Neural cell (in vitro differentiated cells): ENCODE measurements around the gene APOA1. TPM values are rescaled to one million over a fixed set of nuclear protein-coding genes. Genes with fewer than 3 reads are reported as not detected.
A peak's percentile ranks its signal among the peaks of the same experiment; 100 is the strongest.

ENCODE experiments used
- H2AFZ ChIP-seq: fragments of 200-600, 300-800 bp; sonication (generic), shearing (Covaris generic); 2 replicates; pipeline ENCODE4 v1.6.0; 2014; ENCODE audit warnings: low read depth, mild to moderate bottlenecking, antibody characterized with exemption, low read length, moderate library complexity
- H3F3A ChIP-seq: fragments of 200-600 bp; shearing (Covaris generic); 2 replicates; pipeline ENCODE4 v1.6.1; 2016; ENCODE audit warnings: mild to moderate bottlenecking, moderate library complexity, mixed read lengths, antibody characterized with exemption, low read length; ENCODE audit not compliant: insufficient read depth, poor library complexity, severe bottlenecking
- H3K27ac ChIP-seq: fragments of 200-600, 300-800 bp; sonication (generic), shearing (Covaris generic); 2 replicates; pipeline ENCODE4 v1.5.1; 2014; ENCODE audit warnings: mild to moderate bottlenecking, low read length, moderate library complexity
- H3K27me3 ChIP-seq: fragments of 300-800, 200-600 bp; sonication (generic), shearing (Covaris generic); 2 replicates; pipeline ENCODE4 v1.6.0; 2014; ENCODE audit warnings: mild to moderate bottlenecking, low read depth, low read length, moderate library complexity; ENCODE audit not compliant: insufficient read depth
- H3K36me3 ChIP-seq: fragments of 300-800, 200-600 bp; sonication (generic), shearing (Covaris generic); 2 replicates; pipeline ENCODE4 v1.5.1; 2014; ENCODE audit warnings: mild to moderate bottlenecking, antibody characterized with exemption, low read length, moderate library complexity; ENCODE audit not compliant: insufficient read depth
- H3K4me2 ChIP-seq: fragments of 300-800, 200-600 bp; sonication (generic), shearing (Covaris generic); 2 replicates; pipeline ENCODE4 v1.6.0; 2014; ENCODE audit warnings: mild to moderate bottlenecking, low read length
- H3K4me3 ChIP-seq: fragments of 300-800, 200-600 bp; sonication (generic), shearing (Covaris generic); 2 replicates; pipeline ENCODE4 v1.5.1; 2014; ENCODE audit warnings: mild to moderate bottlenecking, low read length, moderate library complexity
- H3K79me2 ChIP-seq: fragments of 200-600 bp; shearing (Covaris generic); replicated peaks from 2 replicates; pipeline ENCODE4 v1.6.0; 2014; ENCODE audit warnings: mild to moderate bottlenecking, low read length, moderate library complexity; ENCODE audit not compliant: insufficient read depth
- H3K9ac ChIP-seq: fragments of 300-800, 200-600 bp; sonication (generic), shearing (Covaris generic); 2 replicates; pipeline ENCODE4 v1.6.1; 2016; ENCODE audit warnings: mild to moderate bottlenecking, low read length, mixed read lengths
- H3K9me2 ChIP-seq: fragments of 200-600 bp; shearing (Covaris generic); 2 replicates; pipeline ENCODE4 v1.6.1; 2016; ENCODE audit warnings: mild to moderate bottlenecking, low read length, mixed read lengths; ENCODE audit not compliant: insufficient read depth
- H3K9me3 ChIP-seq: fragments of 200-600, 300-800 bp; sonication (generic), shearing (Covaris generic); 2 replicates; pipeline ENCODE4 v1.6.1; 2016; ENCODE audit warnings: mild to moderate bottlenecking, mixed run types, low read length, moderate library complexity, mixed read lengths
- H4K20me1 ChIP-seq: fragments of 200-600 bp; shearing (Covaris generic); 2 replicates; pipeline ENCODE4 v1.6.1; 2016; ENCODE audit warnings: mild to moderate bottlenecking, mixed run types; ENCODE audit not compliant: insufficient read depth
- EP300 ChIP-seq: fragments of 450-650 bp; conservative IDR thresholded peaks from 2 replicates; pipeline ENCODE4 v1.6.1; 2014; ENCODE audit warnings: antibody characterized with exemption, mild to moderate bottlenecking, moderate library complexity; ENCODE audit not compliant: poor library complexity, severe bottlenecking
- EZH2 ChIP-seq: fragments of 200-600, 300-800 bp; shearing (Covaris generic), sonication (generic); IDR thresholded peaks from 2 replicates; pipeline ENCODE4 v1.6.1; 2014; ENCODE audit warnings: antibody characterized with exemption, low read length, borderline replicate concordance, mild to moderate bottlenecking; ENCODE audit not compliant: insufficient read depth, poor library complexity, severe bottlenecking
- MXI1 ChIP-seq: fragments of 450-650 bp; conservative IDR thresholded peaks from 2 replicates; pipeline ENCODE4 v1.6.1; 2014; ENCODE audit warnings: antibody characterized with exemption, mild to moderate bottlenecking; ENCODE audit not compliant: poor library complexity, severe bottlenecking
- RAD21 ChIP-seq: fragments of 450-650 bp; conservative IDR thresholded peaks from 2 replicates; pipeline ENCODE4 v1.6.1; 2014; ENCODE audit warnings: antibody characterized with exemption, mild to moderate bottlenecking, moderate library complexity
- SMC3 ChIP-seq: fragments of 450-650 bp; conservative IDR thresholded peaks from 2 replicates; pipeline ENCODE4 v1.6.1; 2014; ENCODE audit warnings: antibody characterized with exemption, mild to moderate bottlenecking, moderate library complexity; ENCODE audit not compliant: poor library complexity
- TAF1 ChIP-seq: IDR thresholded peaks from 2 replicates; pipeline ENCODE4 v1.6.1; 2012; ENCODE audit warnings: low read depth
- polyA plus RNA-seq: library from polyadenylated mRNA; depleted of rRNA; stranded (reverse); fragments of >200 nt; gene quantifications from 2 replicates; pipeline ENCODE4 v1.2.3, GENCODE V29; 2014
- TF ChIP-seq, protein P1 (sequence below): fragments of 450-650 bp; IDR thresholded peaks from 2 replicates; pipeline ENCODE4 v1.5.1; 2014; ENCODE audit warnings: antibody characterized with exemption, mild to moderate bottlenecking, moderate library complexity; ENCODE audit not compliant: poor library complexity, severe bottlenecking

APOA1 gene
- polyA plus RNA-seq, 1 donor from 2014 or later = not detected

DNA sequence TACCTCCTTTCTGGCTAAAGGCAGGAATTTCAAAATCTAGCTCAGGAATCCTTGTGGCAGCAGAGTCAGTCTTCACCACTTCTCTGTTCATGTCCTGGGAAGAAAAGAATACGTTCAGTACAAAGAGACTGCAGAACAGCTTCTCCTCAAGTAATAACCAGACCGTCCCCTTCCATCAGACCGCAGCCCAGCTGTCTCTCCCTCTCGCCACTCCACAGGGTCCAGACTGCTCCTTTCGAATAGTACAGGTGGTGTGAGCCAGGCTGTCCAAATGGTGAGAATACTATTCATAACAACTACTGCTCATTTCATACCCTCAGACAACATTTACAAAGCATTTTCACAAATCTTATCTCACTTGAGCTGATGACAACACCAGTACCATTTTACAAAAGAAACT lies 50.5 kb downstream of the APOA1 start:
- H2AFZ ChIP-seq = peak overlapping the region; percentile 97
- H3K9me3 ChIP-seq = no peaks in the 10 kb centered on the region
- H4K20me1 ChIP-seq = no peaks in the 10 kb centered on the region
- peaks cover 12% of the 10 kb centered on the region for H3K79me2 ChIP-seq
- no peaks in the 10 kb centered on the region for H3K27me3 ChIP-seq
- no peaks in the 10 kb centered on the region for H3F3A ChIP-seq
- H3K4me2 ChIP-seq = peak overlapping the region; percentile 99
- TF ChIP-seq RAD21 (no peak), SMC3 (no peak), EZH2 (no peak), EP300 (no peak), MXI1 (no peak), TAF1 (no peak)
- no peaks in the 10 kb centered on the region for H3K36me3 ChIP-seq
- peak overlapping the region; percentile 91 for H3K4me3 ChIP-seq
- no peaks in the 10 kb centered on the region for H3K9me2 ChIP-seq
- peak overlapping the region; percentile 82 for H3K9ac ChIP-seq
- peak overlapping the region; percentile 41 for H3K27ac ChIP-seq

DNA sequence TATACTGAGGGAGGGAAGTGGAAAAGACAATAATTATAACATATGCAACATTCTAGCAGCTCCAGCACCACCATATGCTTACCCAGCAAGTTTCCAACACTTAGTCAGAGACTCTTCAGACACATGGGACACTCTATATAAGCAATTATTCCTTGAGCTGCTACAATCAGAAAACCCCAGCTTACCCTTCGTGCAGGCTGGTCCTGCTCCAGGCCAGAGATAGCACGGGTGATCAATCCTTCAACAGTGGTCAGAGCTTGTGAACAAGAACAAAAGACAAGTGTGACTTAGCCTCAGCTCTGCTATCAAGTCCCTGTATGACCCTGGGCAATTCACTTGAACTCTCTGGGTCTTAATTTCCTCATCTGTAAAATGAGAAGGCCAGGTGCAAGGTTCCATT lies 51.1 kb downstream of the APOA1 start:
- H3K4me2 ChIP-seq = no peak overlapping the region
- H3K27me3 ChIP-seq = no peaks in the 10 kb centered on the region
- no peaks in the 10 kb centered on the region for H4K20me1 ChIP-seq
- TF ChIP-seq MXI1 = no peak
- TF ChIP-seq, protein P1, sequence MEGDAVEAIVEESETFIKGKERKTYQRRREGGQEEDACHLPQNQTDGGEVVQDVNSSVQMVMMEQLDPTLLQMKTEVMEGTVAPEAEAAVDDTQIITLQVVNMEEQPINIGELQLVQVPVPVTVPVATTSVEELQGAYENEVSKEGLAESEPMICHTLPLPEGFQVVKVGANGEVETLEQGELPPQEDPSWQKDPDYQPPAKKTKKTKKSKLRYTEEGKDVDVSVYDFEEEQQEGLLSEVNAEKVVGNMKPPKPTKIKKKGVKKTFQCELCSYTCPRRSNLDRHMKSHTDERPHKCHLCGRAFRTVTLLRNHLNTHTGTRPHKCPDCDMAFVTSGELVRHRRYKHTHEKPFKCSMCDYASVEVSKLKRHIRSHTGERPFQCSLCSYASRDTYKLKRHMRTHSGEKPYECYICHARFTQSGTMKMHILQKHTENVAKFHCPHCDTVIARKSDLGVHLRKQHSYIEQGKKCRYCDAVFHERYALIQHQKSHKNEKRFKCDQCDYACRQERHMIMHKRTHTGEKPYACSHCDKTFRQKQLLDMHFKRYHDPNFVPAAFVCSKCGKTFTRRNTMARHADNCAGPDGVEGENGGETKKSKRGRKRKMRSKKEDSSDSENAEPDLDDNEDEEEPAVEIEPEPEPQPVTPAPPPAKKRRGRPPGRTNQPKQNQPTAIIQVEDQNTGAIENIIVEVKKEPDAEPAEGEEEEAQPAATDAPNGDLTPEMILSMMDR = no peak
- TF ChIP-seq EZH2 = no peak
- TF ChIP-seq SMC3 = no peak
- TF ChIP-seq TAF1 = no peak
- no peak for TF ChIP-seq EP300
- no peak for TF ChIP-seq RAD21
- no peaks in the 10 kb centered on the region for H3K9me2 ChIP-seq
- peak overlapping the region; percentile 91 for H3K4me3 ChIP-seq
- H3K9me3 ChIP-seq = no peaks in the 10 kb centered on the region
- peaks cover 12% of the 10 kb centered on the region for H3K79me2 ChIP-seq
- H2AFZ ChIP-seq = no peak overlapping the region
- no peaks in the 10 kb centered on the region for H3F3A ChIP-seq
- no peak overlapping the region for H3K27ac ChIP-seq
- H3K36me3 ChIP-seq = no peaks in the 10 kb centered on the region
- H3K9ac ChIP-seq = no peak overlapping the region

Other genes with a start within 250 kb of the APOA1 start
- 19.1 and 20.5 TPM in 2 replicates for gene BUD13, start 64.6 kb downstream of the APOA1 start, polyA plus RNA-seq
- 34.5 and 64.7 TPM in 2 replicates for gene ZPR1, start 49.6 kb downstream of the APOA1 start, polyA plus RNA-seq
- gene APOA5, start 45.7 kb downstream of the APOA1 start, polyA plus RNA-seq = not detected in 2 replicates
- not detected in 2 replicates for gene APOA4, start 14.3 kb downstream of the APOA1 start, polyA plus RNA-seq
- gene APOC3, start 7.7 kb downstream of the APOA1 start, polyA plus RNA-seq = not detected in 2 replicates